GM18505 (cell line): ENCODE results near the gene WHRN.

Source experiments
- ATAC-seq: cut with Tn5 transposase; IDR thresholded peaks from one replicate; pipeline ENCODE4 v1.9.1; 2021; ENCODE audit not compliant: unreplicated experiment
- POLR2A ChIP-seq: IDR thresholded peaks from 4 replicates; pipeline ENCODE4 v1.6.1; 2011; ENCODE audit warnings: borderline replicate concordance; ENCODE audit not compliant: insufficient read depth, insufficient read length; ENCODE audit errors: extremely low read depth

Gene WHRN

GRCh38 chr9:114378016-114378415 lies 127.3 kb downstream of the WHRN start:
- no peak for ATAC-seq
- no peak for TF ChIP-seq POLR2A

DNA sequence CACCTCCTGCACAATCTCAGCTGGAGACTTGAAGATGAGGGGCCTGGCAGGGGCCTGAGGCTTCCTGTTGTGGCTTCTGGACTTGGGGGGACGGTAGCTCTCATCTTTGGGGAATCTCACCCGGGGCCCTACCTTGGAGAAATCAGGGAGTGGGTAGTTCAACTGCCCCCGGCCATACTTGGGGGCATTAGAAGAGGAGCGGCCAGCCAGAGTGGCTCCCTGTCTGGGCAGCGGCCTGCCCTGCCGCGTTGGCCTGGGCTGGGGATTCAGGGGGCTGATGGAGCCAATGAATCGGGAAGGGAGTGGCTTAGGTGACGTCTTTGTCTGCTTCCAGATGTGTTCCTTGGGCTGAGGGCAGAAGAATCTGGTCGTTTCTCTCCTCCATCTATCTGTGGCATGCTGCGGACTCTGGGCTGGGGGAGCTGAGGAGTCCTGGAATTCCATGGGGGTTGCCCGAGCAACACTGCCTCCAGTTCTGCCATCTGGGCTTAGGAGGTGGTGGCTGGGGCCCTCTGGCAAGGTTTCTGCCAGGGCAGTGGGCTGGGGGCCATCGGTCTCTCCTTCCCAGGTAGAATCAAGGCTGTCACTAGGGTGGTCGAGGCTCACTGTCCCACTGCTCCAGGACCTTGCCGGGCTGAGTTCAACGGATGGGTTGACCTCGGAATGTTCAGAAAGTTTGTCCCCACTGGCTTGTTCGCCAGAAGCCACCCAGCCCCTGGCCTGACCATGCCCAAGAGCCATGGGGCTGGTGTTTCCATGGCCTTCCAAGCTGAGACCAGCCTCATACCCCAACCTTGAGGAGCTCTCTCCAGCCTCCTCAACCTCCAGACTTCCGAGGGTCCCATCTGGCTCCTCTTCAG lies 128.5 kb downstream of the WHRN start:
- ATAC-seq: no peak
- TF ChIP-seq POLR2A: no peak

DNA sequence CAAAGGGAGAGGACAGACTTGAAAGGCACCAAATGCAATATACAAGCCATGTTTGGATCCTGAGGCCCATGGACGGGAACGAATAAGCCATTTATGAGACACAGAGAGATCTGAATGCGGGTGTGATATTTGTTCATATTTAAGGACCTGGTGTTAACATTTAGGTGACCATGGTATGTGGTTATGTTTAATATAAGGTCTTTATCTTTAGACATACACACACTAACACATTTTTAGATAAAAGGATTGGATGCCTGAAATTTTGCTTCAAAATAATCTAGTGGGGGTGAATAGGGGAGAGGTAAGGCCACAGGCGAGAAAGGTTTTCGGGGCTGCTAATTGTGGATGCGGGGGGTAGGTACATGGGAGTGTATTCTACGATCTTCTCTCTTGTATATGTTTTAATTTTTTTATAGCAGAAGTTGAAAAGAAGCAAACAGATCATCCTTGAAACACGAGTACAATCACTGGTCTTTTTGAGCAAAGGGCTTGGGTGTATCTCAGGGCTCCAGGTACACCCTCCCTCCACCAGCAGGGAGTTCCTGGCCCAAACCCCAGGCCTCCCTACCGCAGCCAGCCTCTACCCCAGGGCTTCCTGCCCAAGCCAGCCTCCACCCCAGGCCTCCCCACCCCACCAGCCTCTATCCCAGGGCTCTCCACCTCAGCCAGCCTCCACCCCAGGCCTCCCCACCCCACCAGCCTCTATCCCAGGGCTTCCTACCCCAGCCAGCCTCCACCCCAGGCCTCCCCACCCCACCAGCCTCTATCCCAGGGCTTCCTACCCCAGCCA lies 129.7 kb downstream of the WHRN start:
- no peak for TF ChIP-seq POLR2A
- ATAC-seq: no peak

DNA sequence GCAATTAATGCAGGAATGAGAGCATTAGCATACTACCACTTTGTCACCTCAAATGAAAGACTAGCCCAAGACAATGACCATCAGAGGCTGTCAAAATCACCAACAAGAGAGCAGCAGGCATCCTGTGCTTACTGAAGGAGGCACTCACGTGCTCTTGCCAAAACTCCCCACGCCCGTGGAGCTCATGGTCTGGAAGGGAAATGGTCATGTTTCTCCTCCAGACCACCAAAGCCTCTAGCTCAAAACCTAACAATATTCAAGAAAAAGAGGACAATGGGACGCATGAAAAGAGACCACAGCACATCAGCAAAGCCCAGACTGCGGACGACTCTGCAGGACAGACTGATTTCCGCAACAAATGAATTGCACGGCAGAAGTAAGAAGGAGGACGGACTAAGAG lies 130.3 kb downstream of the WHRN start:
- TF ChIP-seq POLR2A: no peak
- no peak for ATAC-seq

GRCh38 chr9:114373960-114374730 lies 131.1 kb downstream of the WHRN start:
- ATAC-seq: no peak
- no peak for TF ChIP-seq POLR2A

- TF ChIP-seq POLR2A: peak; percentile 18
Measured at GRCh38 chr9:114372921-114373448, 132.3 kb downstream of the WHRN start.

GRCh38 chr9:114371973-114372917 lies 133.0 kb downstream of the WHRN start:
- no peak for TF ChIP-seq POLR2A
- ATAC-seq: no peak

More at GRCh38 chr9:114372921-114373448, 132.3 kb downstream of the WHRN start:
- ATAC-seq: peak; percentile 91

GRCh38 chr9:114371343-114371944 lies 133.8 kb downstream of the WHRN start:
- TF ChIP-seq POLR2A: no peak
- ATAC-seq: no peak

GRCh38 chr9:114370968-114371320 lies 134.3 kb downstream of the WHRN start:
- no peak for ATAC-seq
- TF ChIP-seq POLR2A: no peak

- TF ChIP-seq POLR2A: no peak
- no peak for ATAC-seq
Measured at GRCh38 chr9:114370251-114370967, 134.9 kb downstream of the WHRN start.
